ENCODE measurements around the gene EIF4A2. TPM values are rescaled to one million over a fixed set of nuclear protein-coding genes. Genes with fewer than 3 reads are reported as not detected.

The EIF4A2 gene
- total and polyA plus RNA-seq, 9 of the 15 experiments (the other 6 are each of a cell fraction or from before 2014, with no cell fraction given): 307 to 754 (median 435) TPM

- TF ChIP-seq CTCF (IDR thresholded peaks at IDR 0.05 in 2 of 3, conservative IDR thresholded peaks at IDR 0.05 in 1 of 3; ENCODE audit: insufficient read depth in 2 of 3, low read depth in 1 of 3, low read length in 3 of 3) (peak in 2 of 3 experiments; percentile 19 to 35; a peak in 2 of 6 replicates), ZNF121 (CRISPR knock-in tag; conservative IDR thresholded peaks at IDR 0.05) (no peak), RBM22 (IDR thresholded peaks at IDR 0.05; ENCODE audit: low read depth, low read length, poor library complexity, severe bottlenecking) (no peak), ELF2 (CRISPR knock-in tag; IDR thresholded peaks at IDR 0.05) (0 out of 2 replicates have a peak, but pooled peaks have one; percentile 55), ZNF384 (IDR thresholded peaks at IDR 0.05; ENCODE audit: low read depth, low read length) (no peak), CTCFL (IDR thresholded peaks at IDR 0.05; ENCODE audit: borderline replicate concordance, insufficient read depth, low read depth, low read length, poor library complexity, severe bottlenecking) (no peak), RB1 (IDR thresholded peaks at IDR 0.05; ENCODE audit: low read depth) (no peak; the same call in 1 of the 2 replicates), U2AF1 (optimal IDR thresholded peaks at IDR 0.05; ENCODE audit: low read depth, low read length) (no peak), SRF (CRISPR knock-in tag; IDR thresholded peaks at IDR 0.05) (no peak), DMBX1 (CRISPR knock-in tag; IDR thresholded peaks at IDR 0.05; ENCODE audit: borderline replicate concordance) (no peak), MTA3 (IDR thresholded peaks at IDR 0.05; ENCODE audit: borderline replicate concordance) (peak; percentile 59; the same call in 1 of the 2 replicates), NFRKB (IDR thresholded peaks at IDR 0.05; ENCODE audit: low read depth) (no peak), L3MBTL2 (IDR thresholded peaks at IDR 0.05) (0 out of 2 replicates have a peak, but pooled peaks have one; percentile 9), PRPF4 (IDR thresholded peaks at IDR 0.05; ENCODE audit: insufficient read depth, low read depth, low read length, poor library complexity, severe bottlenecking) (no peak), ILF3 (IDR thresholded peaks at IDR 0.05; ENCODE audit: borderline replicate concordance) (peak; percentile 79; the same call in 1 of the 2 replicates), SMARCC2 (IDR thresholded peaks at IDR 0.05; ENCODE audit: low read depth) (no peak)
- TF ChIP-seq, protein P1, sequence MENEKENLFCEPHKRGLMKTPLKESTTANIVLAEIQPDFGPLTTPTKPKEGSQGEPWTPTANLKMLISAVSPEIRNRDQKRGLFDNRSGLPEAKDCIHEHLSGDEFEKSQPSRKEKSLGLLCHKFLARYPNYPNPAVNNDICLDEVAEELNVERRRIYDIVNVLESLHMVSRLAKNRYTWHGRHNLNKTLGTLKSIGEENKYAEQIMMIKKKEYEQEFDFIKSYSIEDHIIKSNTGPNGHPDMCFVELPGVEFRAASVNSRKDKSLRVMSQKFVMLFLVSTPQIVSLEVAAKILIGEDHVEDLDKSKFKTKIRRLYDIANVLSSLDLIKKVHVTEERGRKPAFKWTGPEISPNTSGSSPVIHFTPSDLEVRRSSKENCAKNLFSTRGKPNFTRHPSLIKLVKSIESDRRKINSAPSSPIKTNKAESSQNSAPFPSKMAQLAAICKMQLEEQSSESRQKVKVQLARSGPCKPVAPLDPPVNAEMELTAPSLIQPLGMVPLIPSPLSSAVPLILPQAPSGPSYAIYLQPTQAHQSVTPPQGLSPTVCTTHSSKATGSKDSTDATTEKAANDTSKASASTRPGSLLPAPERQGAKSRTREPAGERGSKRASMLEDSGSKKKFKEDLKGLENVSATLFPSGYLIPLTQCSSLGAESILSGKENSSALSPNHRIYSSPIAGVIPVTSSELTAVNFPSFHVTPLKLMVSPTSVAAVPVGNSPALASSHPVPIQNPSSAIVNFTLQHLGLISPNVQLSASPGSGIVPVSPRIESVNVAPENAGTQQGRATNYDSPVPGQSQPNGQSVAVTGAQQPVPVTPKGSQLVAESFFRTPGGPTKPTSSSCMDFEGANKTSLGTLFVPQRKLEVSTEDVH (IDR thresholded peaks at IDR 0.05; ENCODE audit: low read depth, partially characterized antibody): peak; percentile 77
- TF ChIP-seq, protein P2, sequence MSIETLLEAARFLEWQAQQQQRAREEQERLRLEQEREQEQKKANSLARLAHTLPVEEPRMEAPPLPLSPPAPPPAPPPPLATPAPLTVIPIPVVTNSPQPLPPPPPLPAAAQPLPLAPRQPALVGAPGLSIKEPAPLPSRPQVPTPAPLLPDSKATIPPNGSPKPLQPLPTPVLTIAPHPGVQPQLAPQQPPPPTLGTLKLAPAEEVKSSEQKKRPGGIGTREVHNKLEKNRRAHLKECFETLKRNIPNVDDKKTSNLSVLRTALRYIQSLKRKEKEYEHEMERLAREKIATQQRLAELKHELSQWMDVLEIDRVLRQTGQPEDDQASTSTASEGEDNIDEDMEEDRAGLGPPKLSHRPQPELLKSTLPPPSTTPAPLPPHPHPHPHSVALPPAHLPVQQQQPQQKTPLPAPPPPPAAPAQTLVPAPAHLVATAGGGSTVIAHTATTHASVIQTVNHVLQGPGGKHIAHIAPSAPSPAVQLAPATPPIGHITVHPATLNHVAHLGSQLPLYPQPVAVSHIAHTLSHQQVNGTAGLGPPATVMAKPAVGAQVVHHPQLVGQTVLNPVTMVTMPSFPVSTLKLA (conservative IDR thresholded peaks at IDR 0.05): peak in 1 of 2 experiments; percentile 10; a peak in 1 of 4 replicates
Observed at GRCh38 chr3:186790261-186790981, 7.0 kb downstream of the EIF4A2 start (continued).

Data from K562 (cell line).